NCI-H82 treated with DMSO at 0.1 percent for 48 hours (cell line): ENCODE measurements around the gene ANKRD13A.
"Not testable (repeated sequence)": the region's sequence is repeated elsewhere in the genome, so short reads cannot be mapped to it uniquely, and the experiment has no call there.

Experiments
- DNase-seq: peaks from one replicate; lab custom pipeline; 2025; ENCODE audit not compliant: unreplicated experiment; lab: John Stamatoyannopoulos, UW

ANKRD13A gene

DNA sequence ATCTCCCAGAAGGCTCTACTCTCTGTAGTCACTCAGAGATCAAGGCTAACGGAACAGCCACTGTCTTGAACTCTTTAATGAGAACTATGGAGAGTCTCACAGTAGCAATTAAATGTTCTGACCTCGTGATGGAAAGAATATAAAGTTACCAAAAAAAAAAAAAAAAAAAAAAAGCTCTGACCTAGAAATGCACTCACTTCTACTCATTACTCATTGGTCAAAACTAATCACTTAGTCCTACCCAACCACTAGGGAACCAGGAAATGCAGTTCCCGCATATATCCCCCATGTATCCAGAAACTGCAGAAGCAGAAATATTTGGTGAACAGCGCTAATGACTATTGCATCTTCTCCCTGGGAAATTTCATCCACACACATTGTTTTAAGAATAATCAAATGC lies 78.6 kb downstream of the ANKRD13A start:
- no peak for DNase-seq

DNA sequence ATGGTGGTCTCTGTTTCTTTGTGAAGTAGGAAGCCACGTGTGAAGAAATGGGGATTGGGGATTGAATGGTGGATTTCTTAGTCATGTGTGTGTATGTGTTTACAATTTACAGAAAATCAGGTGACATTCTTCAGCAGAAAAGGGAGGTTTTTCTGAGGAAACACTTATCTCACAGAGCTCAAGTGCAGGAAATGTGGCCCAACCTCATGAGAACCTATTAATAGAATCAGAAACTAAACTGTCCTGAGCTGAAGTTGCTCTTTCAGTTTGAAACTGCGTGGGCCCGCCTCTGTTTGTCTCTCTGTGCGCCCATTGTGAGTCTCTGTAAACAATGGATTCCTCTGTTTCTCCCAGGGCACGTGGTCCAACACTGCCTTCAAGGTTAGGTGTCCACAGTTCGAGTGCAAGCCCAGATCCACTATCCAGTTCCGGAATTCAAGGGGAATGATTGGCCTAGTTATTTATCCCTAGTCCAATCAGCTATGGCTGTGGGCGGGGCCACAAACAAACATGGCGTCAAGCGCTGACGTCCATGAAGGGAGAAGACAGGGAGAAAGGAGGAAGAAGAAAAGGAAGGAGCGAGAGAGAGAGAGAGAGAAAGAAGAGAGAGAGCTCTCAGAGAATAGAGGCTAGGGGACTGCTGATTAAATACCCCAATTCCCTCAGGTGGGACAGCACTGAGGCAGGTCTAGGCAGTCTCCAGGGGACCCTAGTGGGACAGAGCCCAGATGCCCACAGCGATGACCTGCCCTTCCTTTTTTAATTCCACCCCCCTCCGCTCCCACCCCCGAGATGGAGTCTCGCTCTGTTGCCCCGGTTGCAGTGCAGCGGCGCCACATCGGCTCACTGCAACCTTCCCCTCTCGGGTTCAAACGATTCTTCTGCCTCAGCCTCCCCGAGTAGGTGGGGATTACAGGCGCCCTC lies 80.5 kb downstream of the ANKRD13A start:
- DNase-seq = no peak

DNA sequence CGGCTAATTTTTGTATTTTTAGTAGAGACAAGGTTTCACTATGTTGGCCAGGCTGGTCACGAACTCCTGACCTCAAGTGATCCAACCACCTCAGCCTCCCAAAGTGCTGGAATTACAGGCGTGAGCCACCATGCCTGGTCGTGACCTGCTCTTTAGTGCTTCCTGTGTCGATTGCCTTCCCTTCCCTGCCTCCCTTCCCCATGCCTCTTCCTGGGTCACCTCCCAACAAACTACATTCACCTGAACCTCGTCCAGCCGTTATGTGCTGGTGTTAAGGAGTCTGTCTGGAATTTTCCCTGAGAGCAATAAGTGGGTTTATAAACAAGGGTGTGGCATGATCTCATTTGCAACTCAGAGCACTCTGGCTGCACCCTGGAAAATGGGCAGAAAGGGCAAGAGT lies 81.2 kb downstream of the ANKRD13A start:
- no peak for DNase-seq

DNA sequence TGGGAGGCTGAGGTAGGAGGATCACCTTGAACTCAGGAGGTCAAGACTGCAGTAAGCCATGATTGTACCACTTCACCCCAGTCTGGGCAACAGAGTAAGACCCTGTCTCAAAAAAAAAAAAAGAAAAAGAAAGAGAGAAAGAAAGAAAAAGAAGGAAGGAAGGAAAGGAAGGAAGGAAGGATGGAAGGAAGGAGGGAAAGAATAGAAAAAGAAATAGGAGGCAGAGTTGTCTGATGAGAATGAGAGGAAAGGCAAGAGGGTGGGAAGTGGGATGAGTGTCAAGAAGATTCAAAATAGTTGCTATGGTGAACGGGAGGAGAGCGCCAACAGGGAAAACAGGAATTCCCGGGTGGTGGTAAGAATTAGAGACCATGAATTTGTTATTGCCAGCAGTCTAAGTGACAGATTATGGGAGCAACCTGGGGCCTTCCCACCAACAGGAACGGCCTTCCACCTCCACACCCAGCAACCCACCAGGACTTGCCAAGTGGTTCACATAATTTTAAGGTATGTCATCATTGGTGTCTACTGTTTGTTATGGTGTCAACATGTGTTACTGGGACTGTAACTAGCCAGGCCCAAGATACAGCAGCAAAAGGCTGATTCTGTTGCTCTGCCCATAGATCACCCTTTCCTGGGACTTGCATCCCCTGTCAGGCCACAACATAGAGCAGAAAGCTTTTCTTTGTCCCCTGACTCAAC lies 85.2 kb downstream of the ANKRD13A start:
- DNase-seq = no peak

DNA sequence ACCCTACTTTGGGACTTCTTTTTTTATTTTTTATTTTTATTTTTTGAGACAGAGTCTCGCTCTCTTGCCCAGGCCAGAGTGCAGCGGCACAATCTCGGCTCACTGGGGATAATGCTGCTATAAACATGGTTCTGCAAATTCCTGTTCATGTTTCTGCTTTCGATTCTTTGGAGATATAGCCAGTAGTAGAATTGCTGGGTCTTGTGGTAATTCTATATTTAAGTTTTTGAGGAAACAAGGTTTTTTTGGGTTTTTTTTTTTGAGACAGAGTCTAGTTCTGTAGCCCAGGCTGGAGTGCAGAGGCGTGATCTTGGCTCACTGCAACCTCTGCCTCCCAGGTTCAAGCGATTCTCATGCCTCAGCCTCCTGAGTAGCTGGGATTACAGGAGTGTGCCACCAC lies 89.0 kb downstream of the ANKRD13A start:
- DNase-seq = not testable (repeated sequence)

DNA sequence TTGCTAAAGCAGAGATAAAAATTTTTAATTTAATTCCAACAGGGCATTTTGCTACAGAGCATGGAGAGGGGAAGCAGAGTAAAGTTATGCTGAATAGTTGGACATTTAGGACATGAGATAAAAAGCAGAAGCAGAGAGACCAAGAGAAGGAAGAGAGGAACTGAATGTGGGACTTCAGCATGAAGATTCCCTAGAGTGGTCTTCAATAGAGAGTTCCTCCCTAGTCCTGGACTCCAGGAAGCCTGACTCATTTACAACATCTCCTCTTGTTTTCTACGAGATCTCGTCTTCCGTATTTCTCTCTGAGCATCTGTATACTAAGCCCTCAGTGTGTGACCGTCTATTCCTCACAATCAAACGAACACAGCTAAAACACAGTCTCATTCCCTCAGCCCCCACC lies 89.7 kb downstream of the ANKRD13A start:
- DNase-seq = no peak
